Fibroblast of peridontal ligament (primary cell): ENCODE data around the gene ERG.

Experiments
- DNase-seq: peaks from one replicate; pipeline ENCODE4 v3.0.0-alpha.2; 2010; ENCODE audit errors: extremely low read depth

ERG gene

DNA sequence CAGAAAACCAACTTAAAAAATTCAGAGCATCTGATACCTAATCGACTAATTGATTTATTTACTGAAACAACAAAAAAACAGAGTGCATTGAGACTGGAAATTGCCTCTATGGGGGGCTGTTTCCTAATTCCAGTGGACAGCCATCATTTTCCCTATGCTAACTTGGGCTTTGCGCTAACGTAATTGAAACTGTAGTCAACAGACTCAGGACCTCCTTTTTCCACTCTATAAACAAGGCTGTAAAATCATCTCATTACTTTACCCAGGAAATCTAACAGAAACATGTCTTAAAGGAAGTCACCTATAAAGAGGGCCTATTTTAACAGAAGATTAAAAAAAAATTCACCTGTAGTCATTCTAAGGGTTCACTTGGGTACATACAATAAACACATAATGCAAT is 2.1 kb downstream of the ERG start:
- DNase-seq: no peak

DNA sequence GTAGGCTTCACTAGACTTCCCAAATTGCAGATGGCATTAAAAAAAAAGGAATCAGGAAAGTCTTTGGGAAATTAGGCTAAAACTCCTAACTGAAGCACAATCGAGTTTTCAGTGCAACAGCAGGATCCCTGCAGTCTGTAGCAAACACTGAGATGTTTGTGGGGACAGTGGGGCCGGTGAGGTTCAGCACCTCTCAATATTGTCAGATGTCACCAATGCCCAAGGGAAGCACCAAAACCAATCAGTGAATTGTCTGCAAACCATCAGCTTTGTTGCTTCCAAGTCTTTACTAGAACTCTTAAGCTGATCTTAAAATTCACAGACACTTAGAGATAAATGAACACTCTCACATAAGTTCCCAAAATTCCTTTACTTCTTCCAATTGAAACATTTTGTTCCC is 2.6 kb downstream of the ERG start:
- no peak for DNase-seq

- DNase-seq: no peak
These were observed 3.0 kb downstream of the ERG start for GRCh38 chr21:38495242-38495641.

GRCh38 chr21:38494703-38495102 is 3.6 kb downstream of the ERG start:
- no peak for DNase-seq

DNA sequence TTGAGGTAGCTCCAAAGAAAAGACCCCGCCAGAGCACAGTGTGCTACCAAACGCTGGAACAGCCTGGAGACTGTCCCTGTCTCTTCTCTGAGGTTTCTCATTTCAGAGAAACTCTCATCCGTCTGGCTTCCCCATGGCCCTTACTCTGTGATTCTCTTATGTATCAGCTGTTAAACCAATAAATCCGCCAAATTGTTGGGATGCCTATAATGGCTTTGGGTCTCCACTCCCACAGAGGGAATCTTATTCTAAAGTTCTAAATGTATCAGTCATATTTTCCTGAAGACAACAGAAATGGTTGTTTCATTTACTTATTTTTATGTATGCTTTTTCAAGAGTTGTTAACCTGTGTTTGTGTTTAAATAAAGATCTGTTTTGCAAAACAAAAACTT is 4.0 kb downstream of the ERG start:
- DNase-seq: no peak

DNA sequence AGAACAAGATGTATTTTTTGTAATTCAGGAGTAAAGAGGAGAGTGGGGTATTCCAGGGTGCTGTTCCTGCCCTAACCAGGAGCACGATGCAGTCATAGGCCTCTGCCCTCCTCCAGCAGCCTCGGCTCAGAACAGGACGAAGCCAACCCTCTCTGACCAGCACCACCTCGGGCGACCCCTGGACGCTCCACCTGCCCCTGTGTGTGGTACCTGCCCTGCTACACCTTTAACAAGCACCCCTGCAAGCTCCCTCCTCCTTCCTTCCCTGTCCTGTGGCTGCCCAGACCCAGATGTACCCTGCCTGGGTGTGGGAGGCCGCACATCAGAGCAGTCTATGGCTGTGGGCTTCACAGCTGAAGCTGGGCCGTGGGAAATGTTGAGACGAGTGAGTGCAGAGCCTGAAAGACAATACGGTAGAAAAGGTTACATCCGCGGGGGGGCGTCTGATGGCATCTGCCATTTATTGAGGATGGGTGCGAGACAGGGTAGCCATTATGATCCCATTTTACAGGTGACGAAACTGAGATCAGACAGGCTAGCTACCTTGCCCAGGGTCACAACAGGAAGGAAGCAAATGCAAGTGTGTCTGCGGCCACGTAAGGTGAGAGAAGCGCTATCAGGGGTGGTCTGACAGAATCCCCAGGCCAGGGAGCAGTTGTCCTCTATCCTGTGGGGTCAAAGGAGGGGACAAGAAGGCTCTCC is 4.6 kb downstream of the ERG start:
- no peak for DNase-seq

DNA sequence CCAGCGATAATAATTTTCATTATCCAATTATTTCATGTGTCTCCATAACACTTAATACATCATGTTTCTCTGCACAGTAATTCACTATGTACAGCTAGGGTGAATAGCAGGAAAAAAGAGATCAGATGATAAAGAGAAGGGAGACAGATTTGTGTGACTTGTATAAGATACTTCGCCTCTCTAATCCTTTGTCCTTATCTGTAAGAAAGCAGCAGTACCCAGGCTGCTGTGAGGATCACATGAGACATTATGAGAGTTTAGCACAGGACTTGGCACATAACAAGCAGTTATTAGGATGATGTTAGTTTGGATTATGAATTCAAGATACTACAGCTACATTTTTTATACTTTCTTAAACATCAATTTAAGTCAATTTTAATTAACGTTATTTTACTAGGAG is 6.3 kb downstream of the ERG start:
- DNase-seq: no peak

GRCh38 chr21:38491536-38491935 is 6.7 kb downstream of the ERG start:
- no peak for DNase-seq

GRCh38 chr21:38490411-38491020 is 7.8 kb downstream of the ERG start:
- no peak for DNase-seq

- no peak for DNase-seq
These were observed 8.5 kb downstream of the ERG start for GRCh38 chr21:38489729-38490128.

GRCh38 chr21:38489271-38489652 is 9.0 kb downstream of the ERG start:
- no peak for DNase-seq

DNA sequence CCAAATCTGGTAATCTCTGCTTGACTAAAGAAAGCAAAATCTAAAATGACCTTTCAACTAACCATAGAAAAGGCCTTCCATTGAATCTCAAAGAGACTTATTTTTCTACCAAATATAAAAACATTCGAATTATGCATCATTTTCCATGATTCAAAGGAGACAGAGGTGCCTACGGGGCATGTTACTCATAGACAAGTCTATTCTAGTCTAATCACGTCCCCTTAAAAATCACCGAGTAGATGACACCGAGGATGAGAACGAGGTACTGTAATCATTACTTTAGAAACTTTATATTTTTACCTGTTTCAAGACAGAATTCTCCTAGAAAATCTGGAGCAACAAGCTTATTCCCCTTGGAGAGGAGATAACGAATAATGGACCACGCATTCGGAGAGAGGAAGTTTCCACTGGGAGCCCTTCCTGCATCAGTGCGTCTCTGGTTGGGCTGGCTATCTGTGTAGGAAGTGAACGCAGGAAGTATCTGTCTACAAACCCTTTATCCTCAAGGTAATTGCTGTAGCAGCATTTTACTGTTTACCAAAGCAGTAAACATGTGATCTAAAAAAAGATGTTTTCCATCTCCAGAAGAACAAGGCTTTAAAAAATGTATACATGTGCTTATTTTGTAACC is 9.5 kb downstream of the ERG start:
- no peak for DNase-seq

- DNase-seq: no peak
These were observed 10.2 kb downstream of the ERG start for GRCh38 chr21:38487901-38488639.

- DNase-seq: no peak
These were observed 11.6 kb downstream of the ERG start for GRCh38 chr21:38486706-38487105.

DNA sequence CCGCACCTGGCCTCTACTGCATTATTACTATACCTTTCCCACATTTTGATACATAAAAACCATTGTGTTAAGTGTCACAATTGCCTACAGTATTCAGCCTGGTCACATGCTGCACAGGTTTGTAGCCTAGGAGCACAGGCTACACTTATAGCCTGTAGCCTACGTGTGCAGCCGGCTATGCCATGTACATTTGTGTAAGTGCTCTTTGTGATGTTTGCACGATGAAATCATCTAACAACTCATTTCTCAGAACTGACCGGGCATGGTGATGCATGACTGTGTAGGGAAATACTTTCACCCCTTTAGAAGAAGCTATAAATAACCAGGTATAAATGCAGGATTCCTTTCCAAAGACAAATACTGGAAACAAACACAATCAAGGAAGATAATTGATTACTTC is 12.1 kb downstream of the ERG start:
- DNase-seq: no peak

- no peak for DNase-seq
These were observed 18.4 kb downstream of the ERG start for GRCh38 chr21:38479641-38480525.

- DNase-seq: no peak
These were observed 19.5 kb downstream of the ERG start for GRCh38 chr21:38478782-38479181.

- no peak for DNase-seq
These were observed 21.1 kb downstream of the ERG start for GRCh38 chr21:38477226-38477625.

- DNase-seq: no peak
These were observed 21.9 kb downstream of the ERG start for GRCh38 chr21:38476385-38476784.

- DNase-seq: no peak
These were observed 22.8 kb downstream of the ERG start for GRCh38 chr21:38475519-38475918.

- DNase-seq: no peak
These were observed 23.5 kb downstream of the ERG start for GRCh38 chr21:38474796-38475195.

GRCh38 chr21:38474124-38474523 is 24.2 kb downstream of the ERG start:
- DNase-seq: no peak
